GM12878 (cell line): Measurements from ENCODE around the gene MRPL38. TPM values are rescaled to one million over a fixed set of nuclear protein-coding genes. Genes with fewer than 3 reads are reported as not detected.

Experiments used
- BHLHE40 ChIP-seq, 2 experiments: fragments of 450-650 bp in 1 of 2; IDR thresholded peaks; 2 replicates each; pipeline ENCODE4 v1.6.1; 2011 to 2017; ENCODE audit warnings: low read depth in 2 of 2, borderline replicate concordance in 1 of 2, improper control_type of control experiment in 1 of 2, low read length in 1 of 2, mild to moderate bottlenecking in 1 of 2
- CBX5 ChIP-seq: sonication (generic); IDR thresholded peaks from 2 replicates; pipeline ENCODE4 v1.6.1; 2016; ENCODE audit warnings: low read depth, moderate library complexity, mild to moderate bottlenecking, inconsistent platforms
- CHD1 ChIP-seq: IDR thresholded peaks from 2 replicates; pipeline ENCODE4 v1.6.1; 2012; ENCODE audit warnings: low read depth, low read length, improper control_type of control experiment
- MYB ChIP-seq: fragments of 150-350 bp; IDR thresholded peaks from 2 replicates; pipeline ENCODE4 v1.6.1; 2014; ENCODE audit warnings: mild to moderate bottlenecking, low read depth, low read length, borderline replicate concordance
- RAD21 ChIP-seq: IDR thresholded peaks from 2 replicates; pipeline ENCODE4 v1.6.1; 2011; ENCODE audit warnings: mild to moderate bottlenecking, low read depth, low read length, moderate library complexity; ENCODE audit not compliant: insufficient read depth
- SIN3A ChIP-seq: IDR thresholded peaks from 2 replicates; pipeline ENCODE4 v1.6.1; 2012; ENCODE audit warnings: low read depth, low read length, improper control_type of control experiment
- SMC3 ChIP-seq: IDR thresholded peaks from 2 replicates; pipeline ENCODE4 v1.6.1; 2011; ENCODE audit warnings: low read length, improper control_type of control experiment, borderline replicate concordance
- SREBF2 ChIP-seq: IDR thresholded peaks from 2 replicates; pipeline ENCODE4 v1.6.1; 2012; ENCODE audit warnings: mild to moderate bottlenecking, low read length
- STAT3 ChIP-seq: IDR thresholded peaks from 2 replicates; pipeline ENCODE4 v1.6.1; 2011; ENCODE audit warnings: low read depth, low read length, improper control_type of control experiment
- ZNF592 ChIP-seq: fragments of 450-650 bp; IDR thresholded peaks from 2 replicates; pipeline ENCODE4 v1.6.1; 2017; ENCODE audit warnings: mild to moderate bottlenecking, moderate library complexity
- polyA plus RNA-seq, 11 experiments: library from polyadenylated mRNA; depleted of rRNA in 4 of 11; unstranded in 6 of 11; stranded (reverse) in 5 of 11; fragments of >200 nt; fragmentation: Nextera tagmentation in 4 of 11; fragmentation: Illumina TruSeq in 1 of 11; extraction: Ambion mirVana in 4 of 11; extraction: Trizol in 1 of 11; gene quantifications; 1 replicate in 1 of 11; 2 replicates in 10 of 11; pipeline versions ENCODE4 v1.2.1 to v1.2.3, GENCODE V29; 2011 to 2016; ENCODE audit warnings: inconsistent platforms in 2 of 11, missing spikeins in 2 of 11, low read depth in 1 of 11
- total RNA-seq, 4 experiments: library from RNA; depleted of rRNA in 3 of 4; stranded (reverse); fragments of >200 nt in 3 of 4; fragmentation: Illumina TruSeq in 1 of 4; extraction: Trizol in 1 of 4; gene quantifications; 2 replicates each; pipeline versions ENCODE4 v1.2.1 to v1.2.3, GENCODE V29; 2013 to 2021

MRPL38 gene
- total and polyA plus RNA-seq, 10 of the 15 experiments (the other 5 are each of a cell fraction or from before 2014, with no cell fraction given) = 6.6 to 205 (median 53.1) TPM

DNA sequence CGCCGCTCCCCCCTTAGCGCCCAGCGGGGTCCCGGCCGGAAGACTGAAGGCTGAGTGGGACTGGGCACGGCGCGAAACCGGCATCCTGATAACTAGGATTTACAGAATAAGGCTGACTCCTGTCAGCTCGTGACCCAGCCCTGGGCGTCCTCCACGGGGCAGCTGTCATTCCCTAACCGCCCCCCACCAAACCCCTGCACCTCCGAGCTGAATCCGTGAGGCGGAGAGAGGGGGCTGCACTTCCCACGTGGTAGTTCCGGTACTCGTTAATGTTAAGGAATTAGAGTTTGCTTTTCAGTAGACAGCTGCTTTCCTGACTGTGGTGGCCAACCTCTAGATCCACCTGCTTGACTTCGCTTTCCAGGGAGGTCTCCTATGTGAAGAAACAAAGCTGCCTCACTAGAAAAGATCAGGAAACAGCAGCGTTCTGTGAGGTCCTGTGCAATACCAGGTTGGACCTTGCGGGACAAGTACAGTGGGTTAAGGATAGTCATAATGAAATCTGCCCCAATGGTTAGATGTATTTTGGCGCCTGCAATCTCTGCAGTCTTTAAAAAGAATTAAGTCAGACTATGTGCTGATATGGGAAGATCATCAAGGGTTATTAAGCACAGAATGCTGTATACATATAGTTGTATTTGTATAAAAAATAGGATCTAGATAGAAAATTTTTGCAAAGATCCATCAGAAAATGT lies 48.5 kb downstream of the MRPL38 start (continued):
- TF ChIP-seq ZNF592 = no peak
- TF ChIP-seq RAD21 = peak; percentile 64; the same call in 1 of the 2 replicates
- TF ChIP-seq SMC3 = no peak
- no peak for TF ChIP-seq CBX5
- TF ChIP-seq STAT3 = no peak
- TF ChIP-seq SIN3A = no peak
- TF ChIP-seq SREBF2 = no peak
- no peak for TF ChIP-seq CHD1
- 0 out of 4 replicates have a peak, but pooled peaks of 1 of the 2 experiments have one; percentile 1 for TF ChIP-seq BHLHE40 (IDR thresholded peaks at IDR 0.05; ENCODE audit: borderline replicate concordance in 1 of 2, low read depth in 2 of 2, low read length in 1 of 2)
- TF ChIP-seq MYB = no peak
